GM19043 (cell line): ENCODE measurements around the gene NPIPB9.

ENCODE experiments used
- ATAC-seq: cut with Tn5 transposase; IDR thresholded peaks from one replicate; pipeline ENCODE4 v1.9.1; 2021; ENCODE audit warnings: low read depth; ENCODE audit not compliant: unreplicated experiment

The NPIPB9 gene

GRCh38 chr16:28821874-28822519 lies 70.4 kb downstream of the NPIPB9 start:
- no peak for ATAC-seq
